HL-60 (cell line): Measurements from ENCODE around the gene MS4A12.
"Not testable (repeated sequence)": the region's sequence is repeated elsewhere in the genome, so short reads cannot be mapped to it uniquely, and the experiment has no call there.

ENCODE experiments used
- DNase-seq, 2 experiments: peaks; one replicate each; pipeline ENCODE4 v3.0.0-alpha.2; 2010 to 2020; ENCODE audit warnings: low read depth in 1 of 2, low spot score in 1 of 2
- H3K27ac ChIP-seq: fragments of 250-450 bp; sonication (Bioruptor Pico); replicated peaks from 2 replicates; pipeline ENCODE4 v1.5.1; 2020; ENCODE audit warnings: mild to moderate bottlenecking, moderate library complexity
- H3K27me3 ChIP-seq: fragments of 250-450 bp; sonication (Bioruptor Pico); 2 replicates; pipeline ENCODE4 v1.5.1; 2021; ENCODE audit warnings: mild to moderate bottlenecking, moderate library complexity; ENCODE audit not compliant: insufficient read depth, poor library complexity, severe bottlenecking
- H3K4me3 ChIP-seq: replicated peaks from 2 replicates; pipeline ENCODE4 v1.5.1; 2011; ENCODE audit warnings: mild to moderate bottlenecking, control low read depth, low read length; ENCODE audit not compliant: insufficient read depth
- GABPA ChIP-seq: IDR thresholded peaks from 2 replicates; pipeline ENCODE4 v1.6.1; 2012; ENCODE audit warnings: low read depth
- POLR2AphosphoS5 ChIP-seq: IDR thresholded peaks from 2 replicates; pipeline ENCODE4 v1.6.1; 2012; ENCODE audit warnings: low read depth
- REST ChIP-seq: IDR thresholded peaks from 2 replicates; pipeline ENCODE4 v1.6.1; 2012; ENCODE audit warnings: low read depth; ENCODE audit not compliant: insufficient replicate concordance
- SPI1 ChIP-seq: IDR thresholded peaks from 2 replicates; pipeline ENCODE4 v1.6.1; 2012; ENCODE audit warnings: low read depth, mild to moderate bottlenecking, borderline replicate concordance

Gene MS4A12

GRCh38 chr11:60528934-60529333 lies 36.4 kb downstream of the MS4A12 start:
- Histone ChIP-seq H3K27ac (no peak overlapping the region), H3K4me3 (no peak overlapping the region), H3K27me3 (no peaks in the 10 kb centered on the region)
- TF ChIP-seq SPI1 (peak; percentile 95), POLR2AphosphoS5 (no peak)
- DNase-seq, result peak; percentile 13 to 23

GRCh38 chr11:60530454-60531100 lies 38.0 kb downstream of the MS4A12 start:
- H3K27me3 ChIP-seq, result no peaks in the 10 kb centered on the region
- H3K27ac ChIP-seq, result no peak overlapping the region
- TF ChIP-seq REST (no peak), SPI1 (0 out of 2 replicates have a peak, but pooled peaks have one; percentile 8)
- H3K4me3 ChIP-seq, result no peak overlapping the region
- DNase-seq, result peak; percentile 25 to 37

- not testable (repeated sequence) for H3K27ac ChIP-seq, DNase-seq, H3K4me3 ChIP-seq, H3K27me3 ChIP-seq
These were observed 39.8 kb downstream of the MS4A12 start for GRCh38 chr11:60532383-60532782.

GRCh38 chr11:60538627-60539026 lies 46.0 kb downstream of the MS4A12 start:
- not testable (repeated sequence) for H3K4me3 ChIP-seq, H3K27me3 ChIP-seq, DNase-seq, H3K27ac ChIP-seq

- H3K27me3 ChIP-seq, result no peaks in the 10 kb centered on the region
- no peak for DNase-seq
- no peak for TF ChIP-seq POLR2AphosphoS5
- TF ChIP-seq GABPA, result no peak
- TF ChIP-seq SPI1, result no peak
- no peak for TF ChIP-seq REST
- H3K27ac ChIP-seq, result no peak overlapping the region
- H3K4me3 ChIP-seq, result no peak overlapping the region
These were observed 51.5 kb downstream of the MS4A12 start for GRCh38 chr11:60544077-60544476.
